Hepatocyte (in vitro differentiated cells): ENCODE measurements around the gene ZNF333.

Experiments
- CTCF ChIP-seq: fragments of 200-600 bp; sonication (generic); IDR thresholded peaks from 2 replicates; pipeline ENCODE4 v1.5.1; 2016; ENCODE audit warnings: antibody characterized with exemption, mild to moderate bottlenecking; ENCODE audit not compliant: poor library complexity
- EZH2 ChIP-seq: fragments of 200-600 bp; sonication (generic); IDR thresholded peaks from 2 replicates; pipeline ENCODE4 v1.6.1; 2016; ENCODE audit warnings: antibody characterized with exemption, mild to moderate bottlenecking, borderline replicate concordance

GRCh38 chr19:14775869-14776586, 86.2 kb downstream of the ZNF333 start:
- TF ChIP-seq EZH2: no peak
- no peak for TF ChIP-seq CTCF
